ENCODE data around the gene TMEM170A. TPM values are rescaled to one million over a fixed set of nuclear protein-coding genes. Genes with fewer than 3 reads are reported as not detected.

The TMEM170A gene
- total RNA-seq, 1 donor from 2014 or later, result 16.4 TPM

GRCh38 chr16:75452464-75453190 is 11.9 kb downstream of the TMEM170A start:
- DNase-seq (ENCODE audit: low read depth), result no peak
- Mint-ChIP-seq H3K27me3 (ENCODE audit: low read depth, unreplicated experiment) (no peaks in the 10 kb centered on the region), H3K27ac (ENCODE audit: unreplicated experiment) (no peak overlapping the region)

GRCh38 chr16:75446416-75446815 is 18.1 kb downstream of the TMEM170A start:
- FAIRE-seq, result no peak
- Mint-ChIP-seq H3K9me3 (ENCODE audit: unreplicated experiment) (no peaks in the 10 kb centered on the region), H3K4me1 (ENCODE audit: low read depth, unreplicated experiment) (no peaks in the 10 kb centered on the region), H3K36me3 (ENCODE audit: low read depth, unreplicated experiment) (peaks cover 11% of the 10 kb centered on the region), H3K27ac (ENCODE audit: unreplicated experiment) (no peak overlapping the region), H3K27me3 (ENCODE audit: low read depth, unreplicated experiment) (no peaks in the 10 kb centered on the region), H3K4me3 (ENCODE audit: unreplicated experiment) (no peak overlapping the region)
- Histone ChIP-seq H3K4me2 (ENCODE audit: low read length) (no peak overlapping the region), H3K79me2 (ENCODE audit: insufficient read depth, low read length) (peaks cover 2% of the 10 kb centered on the region), H3K27ac (ENCODE audit: low read depth, low read length) (no peak overlapping the region), H2AFZ (ENCODE audit: low read depth, low read length) (no peak overlapping the region), H3K27me3 (ENCODE audit: insufficient read depth, low read length) (no peaks in the 10 kb centered on the region), H3K9ac (ENCODE audit: low read length) (no peak overlapping the region), H3K9me3 (ENCODE audit: insufficient read depth, low read depth, low read length) (no peaks in the 10 kb centered on the region), H3K36me3 (ENCODE audit: insufficient read depth, low read length) (peaks cover 4% of the 10 kb centered on the region), H3K4me3 (ENCODE audit: insufficient read depth, low read depth, low read length) (no peak overlapping the region), H4K20me1 (ENCODE audit: insufficient read depth, low read length) (peaks cover 11% of the 10 kb centered on the region), H3K4me1 (ENCODE audit: insufficient read depth, low read length) (no peaks in the 10 kb centered on the region)
- DNase-seq (ENCODE audit: low read depth), result no peak
- TF ChIP-seq CTCF (IDR thresholded peaks at IDR 0.05; ENCODE audit: insufficient read depth, low read depth, low read length), result no peak
- no peak for TF ChIP-seq EZH2 (IDR thresholded peaks at IDR 0.05; ENCODE audit: insufficient read depth, low read length)

More at GRCh38 chr16:75452464-75453190, 11.9 kb downstream of the TMEM170A start:
- peaks cover 65% of the 10 kb centered on the region for H4K20me1 ChIP-seq (ENCODE audit: insufficient read depth, low read length)
- H3K4me2 ChIP-seq (ENCODE audit: low read length), result no peak overlapping the region
- H3K27ac ChIP-seq (ENCODE audit: low read depth, low read length), result no peak overlapping the region
- Mint-ChIP-seq H3K4me3 (ENCODE audit: unreplicated experiment) (no peak overlapping the region), H3K9me3 (ENCODE audit: unreplicated experiment) (no peaks in the 10 kb centered on the region), H3K4me1 (ENCODE audit: low read depth, unreplicated experiment) (peaks cover 2% of the 10 kb centered on the region), H3K36me3 (ENCODE audit: low read depth, unreplicated experiment) (peaks cover 13% of the 10 kb centered on the region)
- peaks cover 58% of the 10 kb centered on the region for H3K79me2 ChIP-seq (ENCODE audit: insufficient read depth, low read length)
- H3K4me1 ChIP-seq (ENCODE audit: insufficient read depth, low read length), result no peaks in the 10 kb centered on the region
- H3K9me3 ChIP-seq (ENCODE audit: insufficient read depth, low read depth, low read length), result no peaks in the 10 kb centered on the region
- FAIRE-seq, result no peak
- no peak overlapping the region for H3K4me3 ChIP-seq (ENCODE audit: insufficient read depth, low read depth, low read length)
- peaks cover 4% of the 10 kb centered on the region for H3K36me3 ChIP-seq (ENCODE audit: insufficient read depth, low read length)
- H3K9ac ChIP-seq (ENCODE audit: low read length), result no peak overlapping the region
- no peaks in the 10 kb centered on the region for H3K27me3 ChIP-seq (ENCODE audit: insufficient read depth, low read length)
- TF ChIP-seq EZH2 (IDR thresholded peaks at IDR 0.05; ENCODE audit: insufficient read depth, low read length) (no peak), CTCF (IDR thresholded peaks at IDR 0.05; ENCODE audit: insufficient read depth, low read depth, low read length) (no peak)
- no peak overlapping the region for H2AFZ ChIP-seq (ENCODE audit: low read depth, low read length)

GRCh38 chr16:75445298-75445697 is 19.2 kb downstream of the TMEM170A start:
- no peak overlapping the region for H2AFZ ChIP-seq (ENCODE audit: low read depth, low read length)
- H3K27me3 Mint-ChIP-seq (ENCODE audit: low read depth, unreplicated experiment), result no peaks in the 10 kb centered on the region
- no peak overlapping the region for H3K4me3 Mint-ChIP-seq (ENCODE audit: unreplicated experiment)
- TF ChIP-seq CTCF (IDR thresholded peaks at IDR 0.05; ENCODE audit: insufficient read depth, low read depth, low read length), result no peak
- TF ChIP-seq EZH2 (IDR thresholded peaks at IDR 0.05; ENCODE audit: insufficient read depth, low read length), result no peak
- H3K36me3 ChIP-seq (ENCODE audit: insufficient read depth, low read length), result no peaks in the 10 kb centered on the region
- DNase-seq (ENCODE audit: low read depth), result no peak
- no peak for FAIRE-seq
- peaks cover 5% of the 10 kb centered on the region for H3K36me3 Mint-ChIP-seq (ENCODE audit: low read depth, unreplicated experiment)
- H3K27ac Mint-ChIP-seq (ENCODE audit: unreplicated experiment), result no peak overlapping the region
- H3K9me3 Mint-ChIP-seq (ENCODE audit: unreplicated experiment), result no peaks in the 10 kb centered on the region
- H3K9me3 ChIP-seq (ENCODE audit: insufficient read depth, low read depth, low read length), result no peaks in the 10 kb centered on the region
- no peaks in the 10 kb centered on the region for H3K27me3 ChIP-seq (ENCODE audit: insufficient read depth, low read length)
- no peak overlapping the region for H3K9ac ChIP-seq (ENCODE audit: low read length)
- no peaks in the 10 kb centered on the region for H3K4me1 Mint-ChIP-seq (ENCODE audit: low read depth, unreplicated experiment)
- no peak overlapping the region for H3K4me3 ChIP-seq (ENCODE audit: insufficient read depth, low read depth, low read length)
- H4K20me1 ChIP-seq (ENCODE audit: insufficient read depth, low read length), result peaks cover 4% of the 10 kb centered on the region
- H3K79me2 ChIP-seq (ENCODE audit: insufficient read depth, low read length), result no peaks in the 10 kb centered on the region
- H3K4me1 ChIP-seq (ENCODE audit: insufficient read depth, low read length), result no peaks in the 10 kb centered on the region
- no peak overlapping the region for H3K4me2 ChIP-seq (ENCODE audit: low read length)
- H3K27ac ChIP-seq (ENCODE audit: low read depth, low read length), result no peak overlapping the region
